H1 (cell line): ENCODE data around the gene SNRPA1. TPM values are rescaled to one million over a fixed set of nuclear protein-coding genes. Genes with fewer than 3 reads are reported as not detected.

Source experiments
- CTCF ChIA-PET: fragments of 300-600 bp; sonication (Branson Sonifier 250); formaldehyde crosslinking; loops from one replicate; lab custom pipeline; 2021; ENCODE audit not compliant: partially characterized antibody; lab: Charles Lee
- POLR2A ChIA-PET: fragments of 300-600 bp; sonication (Branson Sonifier 250); formaldehyde crosslinking; loops from one replicate; lab custom pipeline; 2021; ENCODE audit warnings: inconsistent platforms; ENCODE audit not compliant: partially characterized antibody; lab: Charles Lee
- DNase-seq, 2 experiments: peaks; one replicate each; pipeline versions ENCODE4 v3.0.0 to v3.0.0-alpha.2; 2010 to 2022; ENCODE audit warnings: low spot score in 2 of 2, low read depth in 1 of 2, mixed read lengths in 1 of 2
- FAIRE-seq: peaks from 2 replicates; lab custom pipeline; 2011; peaks lifted over from hg19 to GRCh38; lab: Jason Lieb, UNC
- H2AFZ ChIP-seq: 2 replicates; pipeline ENCODE4 v1.8.1; 2012; ENCODE audit warnings: low read length, inconsistent platforms
- H2AK5ac ChIP-seq: 2 replicates; pipeline ENCODE4 v1.6.1; 2013; ENCODE audit warnings: low read depth, low read length
- H2BK120ac ChIP-seq: replicated peaks from 2 replicates; pipeline ENCODE3; 2013; ENCODE audit warnings: low read depth, low read length, inconsistent platforms
- H2BK12ac ChIP-seq: 2 replicates; pipeline ENCODE4 v1.6.1; 2013; ENCODE audit warnings: low read depth, low read length
- H2BK15ac ChIP-seq: 2 replicates; pipeline ENCODE4 v1.6.1; 2013; ENCODE audit warnings: low read length
- H2BK20ac ChIP-seq: 2 replicates; pipeline ENCODE4 v1.6.1; 2013; ENCODE audit warnings: low read length
- H2BK5ac ChIP-seq: 2 replicates; pipeline ENCODE4 v1.6.1; 2013; ENCODE audit warnings: low read depth, low read length
- H3K14ac ChIP-seq: 2 replicates; pipeline ENCODE4 v1.6.1; 2013; ENCODE audit warnings: inconsistent platforms; ENCODE audit not compliant: insufficient read length
- H3K18ac ChIP-seq: 2 replicates; pipeline ENCODE4 v1.6.1; 2013; ENCODE audit warnings: low read length; ENCODE audit errors: extremely low read depth
- H3K23ac ChIP-seq: 2 replicates; pipeline ENCODE4 v1.6.1; 2013; ENCODE audit warnings: inconsistent platforms; ENCODE audit not compliant: insufficient read length
- H3K23me2 ChIP-seq: 2 replicates; pipeline ENCODE4 v1.6.1; 2013; ENCODE audit warnings: low read depth, low read length
- H3K27ac ChIP-seq: 2 replicates; pipeline ENCODE4 v1.6.1; 2011; ENCODE audit warnings: low read depth, low read length, inconsistent platforms
- H3K27me3 ChIP-seq, 4 experiments: replicated peaks in 1 of 4; 1 replicate in 1 of 4; 2 replicates in 3 of 4; pipeline versions ENCODE4 v1.6.1 to v1.8.1; 2011 to 2013; ENCODE audit warnings: low read length in 3 of 4, mild to moderate bottlenecking in 3 of 4, inconsistent platforms in 2 of 4, mixed read lengths in 2 of 4, moderate library complexity in 1 of 4; ENCODE audit not compliant: control insufficient read depth in 3 of 4, insufficient read depth in 3 of 4; ENCODE audit errors: extremely low read depth in 1 of 4
- H3K36me3 ChIP-seq, 4 experiments: 2 replicates each; pipeline versions ENCODE4 v1.6.1 to v1.8.1; 2011 to 2013; ENCODE audit warnings: mild to moderate bottlenecking in 4 of 4, low read length in 3 of 4, moderate library complexity in 2 of 4, control low read depth in 1 of 4, inconsistent platforms in 1 of 4; ENCODE audit not compliant: insufficient read depth in 4 of 4, control insufficient read depth in 2 of 4
- H3K4ac ChIP-seq: replicated peaks from 2 replicates; pipeline ENCODE3; 2013; ENCODE audit warnings: low read length, low read depth, mixed read lengths, inconsistent platforms; ENCODE audit not compliant: insufficient read length
- H3K4me1 ChIP-seq, 4 experiments: replicated peaks in 1 of 4; 1 replicate in 1 of 4; 2 replicates in 3 of 4; pipeline versions ENCODE4 v1.6.1 to v1.8.1; 2011 to 2013; ENCODE audit warnings: low read length in 3 of 4, inconsistent platforms in 2 of 4, mixed read lengths in 1 of 4; ENCODE audit not compliant: insufficient read depth in 4 of 4, control insufficient read depth in 3 of 4
- H3K4me2 ChIP-seq, 2 experiments: 2 replicates each; pipeline versions ENCODE4 v1.6.1 to v1.8.1; 2011 to 2013; ENCODE audit warnings: low read depth in 2 of 2, low read length in 2 of 2, control low read depth in 1 of 2, inconsistent platforms in 1 of 2, mild to moderate bottlenecking in 1 of 2; ENCODE audit not compliant: insufficient read depth in 1 of 2
- H3K4me3 ChIP-seq, 4 experiments: fragments of 200-600, 300-600 bp in 1 of 4; sonication (generic), shearing (Covaris generic), sonication (Bioruptor Twin) in 1 of 4; 2 replicates each; pipeline versions ENCODE4 v1.5.1 to v1.8.1; 2011 to 2016; ENCODE audit warnings: low read length in 4 of 4, low read depth in 3 of 4, control low read depth in 2 of 4, inconsistent platforms in 2 of 4, mild to moderate bottlenecking in 2 of 4, mixed read lengths in 1 of 4, moderate library complexity in 1 of 4; ENCODE audit not compliant: insufficient read depth in 2 of 4; ENCODE audit errors: extremely low read depth in 1 of 4
- H3K56ac ChIP-seq: replicated peaks from 2 replicates; pipeline ENCODE3; 2013; ENCODE audit warnings: low read depth, mild to moderate bottlenecking, mixed read lengths, low read length, inconsistent platforms; ENCODE audit not compliant: insufficient read length
- H3K79me1 ChIP-seq: 2 replicates; pipeline ENCODE4 v1.6.1; 2013; ENCODE audit warnings: low read depth, low read length, control low read depth
- H3K79me2 ChIP-seq, 2 experiments: 2 replicates each; pipeline versions ENCODE4 v1.6.1 to v1.8.1; 2012 to 2013; ENCODE audit warnings: low read length in 2 of 2, mild to moderate bottlenecking in 2 of 2, inconsistent platforms in 1 of 2; ENCODE audit not compliant: insufficient read depth in 2 of 2, control insufficient read depth in 1 of 2
- H3K9ac ChIP-seq, 4 experiments: replicated peaks in 1 of 4; 1 replicate in 1 of 4; 2 replicates in 3 of 4; pipeline versions ENCODE4 v1.6.1 to v1.8.1; 2011 to 2013; ENCODE audit warnings: low read depth in 3 of 4, low read length in 3 of 4, control low read depth in 2 of 4, mild to moderate bottlenecking in 2 of 4, moderate library complexity in 2 of 4, inconsistent platforms in 1 of 4; ENCODE audit errors: extremely low read depth in 1 of 4
- H3K9me3 ChIP-seq, 2 experiments: 2 replicates each; pipeline versions ENCODE4 v1.6.1 to v1.8.1; 2012 to 2013; ENCODE audit warnings: mild to moderate bottlenecking in 2 of 2, moderate library complexity in 2 of 2, control low read depth in 1 of 2, inconsistent platforms in 1 of 2, low read depth in 1 of 2, low read length in 1 of 2, mixed read lengths in 1 of 2; ENCODE audit not compliant: insufficient read depth in 2 of 2
- H4K20me1 ChIP-seq, 2 experiments: replicated peaks in 1 of 2; 2 replicates each; pipeline versions ENCODE3 to v1.8.1; 2011 to 2013; ENCODE audit warnings: inconsistent platforms in 2 of 2, low read length in 2 of 2, mild to moderate bottlenecking in 1 of 2; ENCODE audit not compliant: insufficient read depth in 2 of 2, control insufficient read depth in 1 of 2
- H4K5ac ChIP-seq: 2 replicates; pipeline ENCODE4 v1.6.1; 2013; ENCODE audit warnings: low read length, low read depth, mixed read lengths, inconsistent platforms; ENCODE audit not compliant: insufficient read length
- H4K8ac ChIP-seq: 2 replicates; pipeline ENCODE4 v1.8.0; 2013; ENCODE audit warnings: mild to moderate bottlenecking, moderate library complexity, low read length, inconsistent platforms; ENCODE audit not compliant: insufficient read depth; ENCODE audit errors: extremely low read depth
- H4K91ac ChIP-seq: replicated peaks from 2 replicates; pipeline ENCODE3; 2013; ENCODE audit warnings: low read length, mixed read lengths, inconsistent platforms; ENCODE audit not compliant: insufficient read length
- ASH2L ChIP-seq: fragments of 200-600, 300-600 bp; sonication (generic); IDR thresholded peaks from one replicate; pipeline ENCODE4 v1.7.1; 2017; ENCODE audit warnings: low read length
- BCL11A ChIP-seq, 2 experiments: IDR thresholded peaks; one replicate each; pipeline ENCODE4 v1.6.1; 2011; ENCODE audit warnings: low read depth in 2 of 2, low read length in 2 of 2, mild to moderate bottlenecking in 2 of 2
- CHD1 ChIP-seq: IDR thresholded peaks from 2 replicates; pipeline ENCODE4 v1.6.1; 2012; ENCODE audit warnings: low read depth, low read length, improper control_type of control experiment
- CTBP2 ChIP-seq: IDR thresholded peaks from 2 replicates; pipeline ENCODE4 v1.7.0; 2011; ENCODE audit warnings: borderline replicate concordance, mild to moderate bottlenecking, moderate library complexity, mixed read lengths, low read length; ENCODE audit not compliant: insufficient read depth, insufficient read length
- EGR1 ChIP-seq: IDR thresholded peaks from 2 replicates; pipeline ENCODE4 v1.6.1; 2011; ENCODE audit warnings: low read depth, low read length, borderline replicate concordance
- EP300 ChIP-seq, 2 experiments: IDR thresholded peaks; 1 replicate in 1 of 2; 2 replicates in 1 of 2; pipeline ENCODE4 v1.6.1; 2011 to 2012; ENCODE audit warnings: low read depth in 2 of 2, low read length in 2 of 2, mild to moderate bottlenecking in 2 of 2, borderline replicate concordance in 1 of 2, inconsistent platforms in 1 of 2, moderate library complexity in 1 of 2
- RFX5 ChIP-seq: IDR thresholded peaks from 2 replicates; pipeline ENCODE4 v1.6.1; 2011; ENCODE audit warnings: low read depth, low read length, improper control_type of control experiment, borderline replicate concordance
- SIRT6 ChIP-seq: IDR thresholded peaks from one replicate; pipeline ENCODE4 v1.7.1; 2012; ENCODE audit warnings: low read length, inconsistent platforms
- SIX5 ChIP-seq: IDR thresholded peaks from 2 replicates; pipeline ENCODE4 v1.6.1; 2011; ENCODE audit warnings: mild to moderate bottlenecking, low read depth, low read length
- SP1 ChIP-seq: IDR thresholded peaks from 2 replicates; pipeline ENCODE4 v1.6.1; 2011; ENCODE audit warnings: low read depth, low read length
- SUZ12 ChIP-seq: fragments of 200-600 bp; sonication (generic); IDR thresholded peaks from 2 replicates; pipeline ENCODE4 v1.6.1; 2012; ENCODE audit warnings: mild to moderate bottlenecking, inconsistent platforms, low read length, moderate library complexity, mixed read lengths
- WGBS, 2 experiments: shearing (Covaris generic) in 1 of 2; methylation state at CpG; one replicate each; pipeline versions ENCODE4 v1.1.6 to v1.1.7; 2013 to 2015; ENCODE audit warnings: low lambda C conversion rate in 2 of 2, mixed read lengths in 2 of 2, inconsistent platforms in 1 of 2, low coverage in 1 of 2, missing lambda C conversion rate in 1 of 2; ENCODE audit not compliant: insufficient replicate concordance in 2 of 2, insufficient coverage in 1 of 2, insufficient read length in 1 of 2; ENCODE audit errors: extremely low coverage in 1 of 2, missing lambda C conversion rate in 1 of 2; 5-methylcytosine and 5-hydroxymethylcytosine counted together
- polyA plus RNA-seq, 7 experiments: library from polyadenylated mRNA; depleted of rRNA in 3 of 7; stranded (reverse) in 5 of 7; unstranded in 2 of 7; fragments of >200 nt in 5 of 7; fragments of 200-250 nt in 2 of 7; gene quantifications; 1 replicate in 5 of 7; 2 replicates in 1 of 7; 4 replicates in 1 of 7; pipeline versions ENCODE4 v1.2.1 to v1.2.3, GENCODE V29; 2011 to 2013; ENCODE audit warnings: missing spikeins in 2 of 7, mixed read lengths in 2 of 7
- total RNA-seq: library from RNA; stranded (reverse); fragmentation: NEBNext Ultra II Directional; extraction: Animal tissue kit (Norgen Biotek cat#: 25700); gene quantifications from 2 replicates; pipeline ENCODE4 v1.2.1, GENCODE V29; 2021
- TF ChIP-seq, protein P1 (sequence below), 3 experiments: IDR thresholded peaks; 1 replicate in 2 of 3; 2 replicates in 1 of 3; pipeline versions ENCODE4 v1.5.1 to v1.6.1; 2011; ENCODE audit warnings: low read length in 3 of 3, mild to moderate bottlenecking in 3 of 3, inconsistent platforms in 2 of 3, low read depth in 1 of 3, moderate library complexity in 1 of 3; ENCODE audit not compliant: insufficient read depth in 1 of 3; ENCODE audit errors: control extremely low read depth in 1 of 3

SNRPA1 gene
- total and polyA plus RNA-seq, 2 of the 8 experiments (the other 6 are each of a cell fraction or from before 2014, with no cell fraction given): 140 to 221 TPM

GRCh38 chr15:101266034-101266433 lies 29.0 kb downstream of the SNRPA1 start:
- DNase-seq (no peak), FAIRE-seq (no peak)
- H3K18ac ChIP-seq: no peak overlapping the region
- H4K20me1 ChIP-seq: peaks cover 0 to 2% of the 10 kb centered on the region in 2 experiments
- H2AFZ ChIP-seq: no peak overlapping the region
- POLR2A ChIA-PET: interaction anchor here (0.6 to 2.7 kb wide), 4 partner anchors 8 to 186 kb away, joined by 3 to 9 read pairs (median 4); partner anchors contain the start of gene CHSY1
- no peaks in the 10 kb centered on the region for H3K79me2 ChIP-seq
- H3K14ac ChIP-seq: no peak overlapping the region
- peaks cover 0 to 2% (median 0%) of the 10 kb centered on the region in 4 experiments; a peak in 1 of 7 replicates for H3K4me1 ChIP-seq
- H4K5ac ChIP-seq: no peak overlapping the region
- no peaks in the 10 kb centered on the region for H3K9me3 ChIP-seq
- peaks cover 0 to 8% (median 5%) of the 10 kb centered on the region in 4 experiments; a peak in 5 of 8 replicates for H3K36me3 ChIP-seq
- no peak overlapping the region for H4K91ac ChIP-seq
- H3K56ac ChIP-seq: no peak overlapping the region
- no peak overlapping the region for H2BK20ac ChIP-seq
- H4K8ac ChIP-seq: no peak overlapping the region
- no peak overlapping the region for H2BK120ac ChIP-seq
- H3K27ac ChIP-seq: no peak overlapping the region
- H2BK5ac ChIP-seq: no peak overlapping the region
- 70% methylated on average over 3 of the region's 3 CpGs; no CpG with 5 or more reads in 1 of the 2 experiments for WGBS, 2 experiments
- H3K9ac ChIP-seq: no peak overlapping the region
- H3K4me3 ChIP-seq: no peak overlapping the region
- no peak overlapping the region for H2BK15ac ChIP-seq
- no peaks in the 10 kb centered on the region for H3K79me1 ChIP-seq
- H2BK12ac ChIP-seq: no peak overlapping the region
- no peak overlapping the region for H3K4ac ChIP-seq
- CTCF ChIA-PET: interaction anchor here (0.6 to 6.3 kb wide), 9 partner anchors 10 to 457 kb away, joined by 3 to 62 read pairs (median 7); no protein-coding TSS in a partner anchor
- H3K23me2 ChIP-seq: no peaks in the 10 kb centered on the region
- no peaks in the 10 kb centered on the region for H3K27me3 ChIP-seq
- no peak overlapping the region for H3K23ac ChIP-seq
- no peak overlapping the region for H3K4me2 ChIP-seq
- H2AK5ac ChIP-seq: no peak overlapping the region
- no peak for TF ChIP-seq RFX5
- TF ChIP-seq SUZ12: no peak
- no peak for TF ChIP-seq CTBP2
- TF ChIP-seq, protein P1, sequence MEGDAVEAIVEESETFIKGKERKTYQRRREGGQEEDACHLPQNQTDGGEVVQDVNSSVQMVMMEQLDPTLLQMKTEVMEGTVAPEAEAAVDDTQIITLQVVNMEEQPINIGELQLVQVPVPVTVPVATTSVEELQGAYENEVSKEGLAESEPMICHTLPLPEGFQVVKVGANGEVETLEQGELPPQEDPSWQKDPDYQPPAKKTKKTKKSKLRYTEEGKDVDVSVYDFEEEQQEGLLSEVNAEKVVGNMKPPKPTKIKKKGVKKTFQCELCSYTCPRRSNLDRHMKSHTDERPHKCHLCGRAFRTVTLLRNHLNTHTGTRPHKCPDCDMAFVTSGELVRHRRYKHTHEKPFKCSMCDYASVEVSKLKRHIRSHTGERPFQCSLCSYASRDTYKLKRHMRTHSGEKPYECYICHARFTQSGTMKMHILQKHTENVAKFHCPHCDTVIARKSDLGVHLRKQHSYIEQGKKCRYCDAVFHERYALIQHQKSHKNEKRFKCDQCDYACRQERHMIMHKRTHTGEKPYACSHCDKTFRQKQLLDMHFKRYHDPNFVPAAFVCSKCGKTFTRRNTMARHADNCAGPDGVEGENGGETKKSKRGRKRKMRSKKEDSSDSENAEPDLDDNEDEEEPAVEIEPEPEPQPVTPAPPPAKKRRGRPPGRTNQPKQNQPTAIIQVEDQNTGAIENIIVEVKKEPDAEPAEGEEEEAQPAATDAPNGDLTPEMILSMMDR (IDR thresholded peaks at IDR 0.05; ENCODE audit: control extremely low read depth in 1 of 3, insufficient read depth in 1 of 3, low read depth in 1 of 3, low read length in 3 of 3): no peak
- TF ChIP-seq SIX5: no peak
- TF ChIP-seq CHD1: no peak
- no peak for TF ChIP-seq BCL11A (IDR thresholded peaks at IDR 0.05; ENCODE audit: low read depth in 2 of 2, low read length in 2 of 2)
- no peak for TF ChIP-seq EP300 (IDR thresholded peaks at IDR 0.05; ENCODE audit: borderline replicate concordance in 1 of 2, low read depth in 2 of 2, low read length in 2 of 2)
- TF ChIP-seq SP1: no peak
- no peak for TF ChIP-seq ASH2L
- no peak for TF ChIP-seq SIRT6
- no peak for TF ChIP-seq EGR1
